SU-DHL-6 (cell line): ENCODE results near the gene ATG13.

Source experiments
- H2AFZ ChIP-seq: fragments of 200-600 bp; sonication (generic); 2 replicates; pipeline ENCODE4 v1.6.1; 2014; ENCODE audit warnings: low read depth, mild to moderate bottlenecking, moderate library complexity, mixed read lengths, antibody characterized with exemption, low read length; ENCODE audit not compliant: severe bottlenecking
- H3F3A ChIP-seq: fragments of 200-600 bp; shearing (Covaris generic); 2 replicates; pipeline ENCODE4 v1.6.0; 2016; ENCODE audit warnings: antibody characterized with exemption, mild to moderate bottlenecking; ENCODE audit not compliant: insufficient read depth
- H3K27ac ChIP-seq: fragments of 200-600 bp; sonication (generic); 2 replicates; pipeline ENCODE4 v1.5.1; 2016; ENCODE audit warnings: low read depth, mild to moderate bottlenecking, low read length, moderate library complexity, mixed read lengths
- H3K27me3 ChIP-seq: fragments of 200-600 bp; sonication (generic), shearing (Covaris generic); 2 replicates; pipeline ENCODE4 v1.6.0; 2014; ENCODE audit warnings: mild to moderate bottlenecking, low read length
- H3K36me3 ChIP-seq: fragments of 200-600 bp; sonication (generic); 2 replicates; pipeline ENCODE4 v1.6.1; 2014; ENCODE audit warnings: mild to moderate bottlenecking, low read length, mixed read lengths
- H3K4me2 ChIP-seq: fragments of 300-600, 200-600 bp; shearing (Covaris generic), sonication (generic); 2 replicates; pipeline ENCODE4 v1.6.0; 2014; ENCODE audit warnings: low read length, low read depth, mild to moderate bottlenecking; ENCODE audit not compliant: poor library complexity, severe bottlenecking
- H3K4me3 ChIP-seq: fragments of 200-600 bp; sonication (generic); 2 replicates; pipeline ENCODE4 v1.5.1; 2014; ENCODE audit warnings: antibody characterized with exemption, low read length, mild to moderate bottlenecking, mixed read lengths; ENCODE audit not compliant: insufficient read depth, poor library complexity, severe bottlenecking
- H3K79me2 ChIP-seq: fragments of 200-600 bp; sonication (generic); 2 replicates; pipeline ENCODE4 v1.6.1; 2014; ENCODE audit warnings: mild to moderate bottlenecking, low read length, moderate library complexity; ENCODE audit not compliant: insufficient read depth
- H3K9ac ChIP-seq: fragments of 200-600 bp; sonication (generic); 2 replicates; pipeline ENCODE4 v1.7.0; 2014; ENCODE audit warnings: mild to moderate bottlenecking, low read length
- H3K9me2 ChIP-seq: fragments of 200-600 bp; sonication (generic); replicated peaks from 2 replicates; pipeline ENCODE4 v1.6.1; 2014; ENCODE audit warnings: low read length; ENCODE audit not compliant: insufficient read depth
- H3K9me3 ChIP-seq: fragments of 200-600 bp; sonication (generic); 2 replicates; pipeline ENCODE4 v1.6.1; 2014; ENCODE audit warnings: low read length, mixed read lengths; ENCODE audit not compliant: insufficient read depth
- H4K20me1 ChIP-seq: fragments of 200-600 bp; sonication (generic); 2 replicates; pipeline ENCODE4 v1.6.1; 2014; ENCODE audit warnings: low read depth, mild to moderate bottlenecking, antibody characterized with exemption, low read length, moderate library complexity, mixed read lengths
- CTCF ChIP-seq: fragments of 200-600 bp; sonication (generic); IDR thresholded peaks from one replicate; pipeline ENCODE4 v1.5.1; 2017; ENCODE audit warnings: antibody characterized with exemption, mild to moderate bottlenecking, low read length, moderate library complexity; ENCODE audit not compliant: insufficient read depth, poor library complexity, severe bottlenecking
- EZH2phosphoT487 ChIP-seq: fragments of 200-600 bp; sonication (generic), shearing (Covaris generic); conservative IDR thresholded peaks from 2 replicates; pipeline ENCODE4 v1.6.1; 2018; ENCODE audit warnings: mild to moderate bottlenecking, antibody characterized with exemption, low read length, moderate library complexity, mixed read lengths

ATG13 gene

GRCh38 chr11:46658259-46658658 is 40.9 kb downstream of the ATG13 start:
- TF ChIP-seq CTCF (no peak), EZH2phosphoT487 (no peak)
- no peak overlapping the region for H2AFZ ChIP-seq
- no peak overlapping the region for H3K4me3 ChIP-seq
- no peaks in the 10 kb centered on the region for H3F3A ChIP-seq
- no peaks in the 10 kb centered on the region for H3K79me2 ChIP-seq
- H3K36me3 ChIP-seq: peaks cover 8% of the 10 kb centered on the region
- no peak overlapping the region for H3K4me2 ChIP-seq
- H3K9me2 ChIP-seq: no peaks in the 10 kb centered on the region
- H3K27me3 ChIP-seq: no peaks in the 10 kb centered on the region
- H3K9ac ChIP-seq: no peak overlapping the region
- H3K9me3 ChIP-seq: no peaks in the 10 kb centered on the region
- no peaks in the 10 kb centered on the region for H4K20me1 ChIP-seq
- H3K27ac ChIP-seq: no peak overlapping the region

- H2AFZ ChIP-seq: no peak overlapping the region
- H3K79me2 ChIP-seq: no peaks in the 10 kb centered on the region
- no peak overlapping the region for H3K27ac ChIP-seq
- H4K20me1 ChIP-seq: no peaks in the 10 kb centered on the region
- no peak for TF ChIP-seq CTCF
- no peak for TF ChIP-seq EZH2phosphoT487
- H3K36me3 ChIP-seq: peaks cover 8% of the 10 kb centered on the region
- H3K9me2 ChIP-seq: no peaks in the 10 kb centered on the region
- H3F3A ChIP-seq: no peaks in the 10 kb centered on the region
- H3K9me3 ChIP-seq: no peaks in the 10 kb centered on the region
- no peak overlapping the region for H3K4me3 ChIP-seq
- H3K9ac ChIP-seq: no peak overlapping the region
- no peak overlapping the region for H3K4me2 ChIP-seq
- H3K27me3 ChIP-seq: no peaks in the 10 kb centered on the region
Measured at GRCh38 chr11:46659908-46660307, 42.6 kb downstream of the ATG13 start.

- Histone ChIP-seq H3K9ac (no peak overlapping the region), H3K4me3 (no peak overlapping the region), H3K27ac (no peak overlapping the region), H3K27me3 (no peaks in the 10 kb centered on the region), H2AFZ (no peak overlapping the region), H3K79me2 (no peaks in the 10 kb centered on the region), H3K4me2 (no peak overlapping the region), H3F3A (no peaks in the 10 kb centered on the region), H3K36me3 (no peaks in the 10 kb centered on the region; the same call in 1 of the 2 replicates), H3K9me3 (no peaks in the 10 kb centered on the region), H3K9me2 (no peaks in the 10 kb centered on the region), H4K20me1 (no peaks in the 10 kb centered on the region)
- TF ChIP-seq EZH2phosphoT487 (no peak), CTCF (no peak)
Measured at GRCh38 chr11:46661836-46662235, 44.5 kb downstream of the ATG13 start.
